Measurements from ENCODE around the gene MEF2A. TPM values are rescaled to one million over a fixed set of nuclear protein-coding genes. Genes with fewer than 3 reads are reported as not detected.
"Not testable (repeated sequence)": the region's sequence is repeated elsewhere in the genome, so short reads cannot be mapped to it uniquely, and the experiment has no call there.

Gene MEF2A
- total RNA-seq, 1 donor from 2014 or later = 86.8 TPM

GRCh38 chr15:99738021-99738847, 172.4 kb downstream of the MEF2A start:
- TF ChIP-seq CTCF (IDR thresholded peaks at IDR 0.05) = no peak
- intact Hi-C loops (cut with DNase I) = no loop called here
- H3K36me3 ChIP-seq = no peaks in the 10 kb centered on the region

GRCh38 chr15:99741835-99742234, 176.1 kb downstream of the MEF2A start:
- Histone ChIP-seq H3K9me3 (no peaks in the 10 kb centered on the region), H3K4me1 (no peaks in the 10 kb centered on the region), H3K27me3 (no peaks in the 10 kb centered on the region), H3K36me3 (no peaks in the 10 kb centered on the region), H3K27ac (no peak overlapping the region), H3K4me3 (no peak overlapping the region)
- intact Hi-C loops (cut with DNase I) = no loop called here
- no peak for TF ChIP-seq CTCF (IDR thresholded peaks at IDR 0.05)
- no peak for DNase-seq
- ATAC-seq = no peak

More at GRCh38 chr15:99738021-99738847, 172.4 kb downstream of the MEF2A start:
- no peaks in the 10 kb centered on the region for H3K4me1 ChIP-seq
- no peak overlapping the region for H3K27ac ChIP-seq
- no peaks in the 10 kb centered on the region for H3K27me3 ChIP-seq
- no peak overlapping the region for H3K4me3 ChIP-seq
- no peaks in the 10 kb centered on the region for H3K9me3 ChIP-seq
- no peak for DNase-seq
- ATAC-seq = no peak

- Histone ChIP-seq H3K27ac (no peak overlapping the region), H3K9me3 (no peaks in the 10 kb centered on the region), H3K4me1 (no peaks in the 10 kb centered on the region), H3K27me3 (no peaks in the 10 kb centered on the region), H3K36me3 (no peaks in the 10 kb centered on the region), H3K4me3 (no peak overlapping the region)
- ATAC-seq = no peak
- no peak for TF ChIP-seq CTCF (IDR thresholded peaks at IDR 0.05)
- intact Hi-C loops (cut with DNase I) = no loop called here
- DNase-seq = no peak
Observed at GRCh38 chr15:99744142-99744541, 178.4 kb downstream of the MEF2A start.

- Histone ChIP-seq H3K9me3 (no peaks in the 10 kb centered on the region), H3K4me1 (no peaks in the 10 kb centered on the region), H3K4me3 (no peak overlapping the region), H3K27ac (no peak overlapping the region), H3K36me3 (no peaks in the 10 kb centered on the region), H3K27me3 (no peaks in the 10 kb centered on the region)
- ATAC-seq (no peak), DNase-seq (no peak)
- intact Hi-C loops (cut with DNase I) = no loop called here
- no peak for TF ChIP-seq CTCF (IDR thresholded peaks at IDR 0.05)
Observed at GRCh38 chr15:99745370-99746086, 179.7 kb downstream of the MEF2A start.

- Histone ChIP-seq H3K27ac (no peak overlapping the region), H3K9me3 (no peaks in the 10 kb centered on the region), H3K36me3 (no peaks in the 10 kb centered on the region), H3K4me3 (no peak overlapping the region), H3K4me1 (no peaks in the 10 kb centered on the region), H3K27me3 (no peaks in the 10 kb centered on the region)
- DNase-seq = no peak
- no peak for TF ChIP-seq CTCF (IDR thresholded peaks at IDR 0.05)
- ATAC-seq = peak; percentile 78
- intact Hi-C loops (cut with DNase I) = no loop called here
Observed at GRCh38 chr15:99749386-99749785, 183.6 kb downstream of the MEF2A start.

GRCh38 chr15:99750326-99750725, 184.5 kb downstream of the MEF2A start:
- intact Hi-C loops (cut with DNase I); H3K4me1 ChIP-seq; DNase-seq; H3K27me3 ChIP-seq; H3K9me3 ChIP-seq; H3K4me3 ChIP-seq; H3K36me3 ChIP-seq; H3K27ac ChIP-seq; ATAC-seq: not testable (repeated sequence)
